CD8-positive, alpha-beta memory T cell (primary cell): Measurements from ENCODE around the gene SEMA4D. TPM values are rescaled to one million over a fixed set of nuclear protein-coding genes. Genes with fewer than 3 reads are reported as not detected.

ENCODE experiments used
- CTCF ChIA-PET: fragments of 350-600 bp; sonication (Branson Sonifier 250); formaldehyde crosslinking; loops from one replicate; lab custom pipeline; 2021; ENCODE audit warnings: antibody characterized with exemption; lab: Charles Lee
- POLR2A ChIA-PET: fragments of 350-600 bp; sonication (Branson Sonifier 250); formaldehyde crosslinking; loops from one replicate; lab custom pipeline; 2021; ENCODE audit warnings: antibody characterized with exemption; lab: Charles Lee
- DNase-seq, 5 donors: peaks; one replicate each; pipeline versions ENCODE4 v3.0.0 to v3.0.0-alpha.2; 2020 to 2022; ENCODE audit warnings: mixed read lengths in 1 of 5
- H3K27ac ChIP-seq: one replicate; pipeline ENCODE4 v1.7.0; 2013; ENCODE audit warnings: low read depth, mild to moderate bottlenecking, low read length, moderate library complexity
- H3K27me3 ChIP-seq: 2 replicates; pipeline ENCODE4 v1.7.0; 2013; ENCODE audit warnings: low read length, mild to moderate bottlenecking; ENCODE audit not compliant: insufficient read depth, poor library complexity, severe bottlenecking
- H3K36me3 ChIP-seq: 2 replicates; pipeline ENCODE4 v1.7.0; 2013; ENCODE audit warnings: mild to moderate bottlenecking, low read length, moderate library complexity; ENCODE audit not compliant: insufficient read depth
- H3K4me1 ChIP-seq: 2 replicates; pipeline ENCODE4 v1.7.0; 2013; ENCODE audit warnings: mild to moderate bottlenecking, low read length, moderate library complexity; ENCODE audit not compliant: insufficient read depth
- H3K4me3 ChIP-seq: 2 replicates; pipeline ENCODE4 v1.7.0; 2013; ENCODE audit warnings: mild to moderate bottlenecking, low read length
- H3K9me3 ChIP-seq: 2 replicates; pipeline ENCODE4 v1.7.0; 2013; ENCODE audit warnings: mild to moderate bottlenecking, low read length
- H3K27ac Mint-ChIP-seq, 8 donors: one replicate each; pipeline ENCODE4 v1.8.0; 2020 to 2021; ENCODE audit warnings: mixed read lengths in 8 of 8, mild to moderate bottlenecking in 6 of 8, inconsistent platforms in 3 of 8, moderate library complexity in 3 of 8
- H3K27me3 Mint-ChIP-seq, 2 donors: one replicate each; pipeline ENCODE4 v1.8.0; 2020 to 2021; ENCODE audit warnings: mixed read lengths in 2 of 2, mild to moderate bottlenecking in 1 of 2, moderate library complexity in 1 of 2
- H3K36me3 Mint-ChIP-seq, 3 donors: one replicate each; pipeline ENCODE4 v1.8.0; 2020 to 2021; ENCODE audit warnings: mixed read lengths in 3 of 3, inconsistent platforms in 1 of 3, mild to moderate bottlenecking in 1 of 3
- H3K4me1 Mint-ChIP-seq, 3 donors: one replicate each; pipeline ENCODE4 v1.8.0; 2020 to 2021; ENCODE audit warnings: mixed read lengths in 3 of 3, inconsistent platforms in 1 of 3, mild to moderate bottlenecking in 1 of 3
- H3K4me3 Mint-ChIP-seq, 7 donors: one replicate each; pipeline ENCODE4 v1.8.0; 2020 to 2021; ENCODE audit warnings: mixed read lengths in 7 of 7, mild to moderate bottlenecking in 6 of 7, moderate library complexity in 4 of 7, inconsistent platforms in 2 of 7
- H3K9me3 Mint-ChIP-seq, 5 donors: one replicate each; pipeline ENCODE4 v1.8.0; 2020 to 2022; ENCODE audit warnings: mixed read lengths in 5 of 5, mild to moderate bottlenecking in 3 of 5, moderate library complexity in 2 of 5, inconsistent platforms in 1 of 5
- polyA plus RNA-seq: library from polyadenylated mRNA; unstranded; fragments of 300-500 nt; fragmentation: Illumina TruSeq; gene quantifications from one replicate; pipeline ENCODE4 v1.2.3, GENCODE V29; 2021
- total RNA-seq, 2 experiments: library from RNA; stranded (reverse); gene quantifications; one replicate each; pipeline ENCODE4 v1.2.3, GENCODE V29; 2021

SEMA4D gene
- total and polyA plus RNA-seq, 3 experiments from 2014 or later: 227 to 243 (median 238) TPM

- peak overlapping the region; percentile 28 for H3K4me3 ChIP-seq
- peaks cover 0 to 4% (median 0%) of the 10 kb centered on the region in 5 donors for H3K9me3 Mint-ChIP-seq
- DNase-seq: no peak
- H3K27ac ChIP-seq: no peak overlapping the region
- peak overlapping the region; percentile 76 to 96 (median 90) for H3K27ac Mint-ChIP-seq
- no peaks in the 10 kb centered on the region for H3K9me3 ChIP-seq
- H3K4me1 ChIP-seq: peaks cover 88% of the 10 kb centered on the region
- H3K4me1 Mint-ChIP-seq: peaks cover 88 to 98% (median 89%) of the 10 kb centered on the region in 3 donors
- no peaks in the 10 kb centered on the region for H3K27me3 ChIP-seq
- ChIA-PET CTCF (interaction anchor here (1.2 to 3.6 kb wide), 7 partner anchors 9 to 140 kb away, joined by 3 to 25 read pairs (median 13); partner anchors contain the start of gene SECISBP2), POLR2A (interaction anchor here (1.2 to 1.9 kb wide), 2 partner anchors 8 to 114 kb away, joined by 4 to 6 read pairs; no protein-coding TSS in a partner anchor)
- peaks cover 38% of the 10 kb centered on the region for H3K36me3 ChIP-seq
- peaks cover 0 to 2% of the 10 kb centered on the region in 2 donors for H3K27me3 Mint-ChIP-seq
- H3K4me3 Mint-ChIP-seq: peak overlapping the region in 6 of 7 donors; percentile 72 to 93 (median 80)
- H3K36me3 Mint-ChIP-seq: peaks cover 5 to 88% (median 15%) of the 10 kb centered on the region in 3 donors
These were observed 88.4 kb downstream of the SEMA4D start for GRCh38 chr9:89409466-89409865.

GRCh38 chr9:89408628-89409101 is 89.2 kb downstream of the SEMA4D start:
- Histone ChIP-seq H3K4me3 (peak overlapping the region; percentile 28), H3K36me3 (peaks cover 41% of the 10 kb centered on the region), H3K27ac (no peak overlapping the region), H3K4me1 (peaks cover 82% of the 10 kb centered on the region), H3K27me3 (no peaks in the 10 kb centered on the region), H3K9me3 (no peaks in the 10 kb centered on the region)
- POLR2A ChIA-PET: interaction anchor here (0.7 to 1.9 kb wide), 5 partner anchors 9 to 115 kb away, joined by 3 to 6 read pairs (median 4); no protein-coding TSS in a partner anchor
- H3K27me3 Mint-ChIP-seq: peaks cover 0 to 2% of the 10 kb centered on the region in 2 donors
- H3K4me3 Mint-ChIP-seq: peak overlapping the region; percentile 59 to 93 (median 78)
- CTCF ChIA-PET: interaction anchor here (0.6 to 3.6 kb wide), 12 partner anchors 9 to 141 kb away, joined by 3 to 25 read pairs (median 4); partner anchors contain the start of gene SECISBP2
- DNase-seq: peak; percentile 47 to 85 (median 72)
- H3K27ac Mint-ChIP-seq: peak overlapping the region; percentile 76 to 96 (median 90)
- H3K36me3 Mint-ChIP-seq: peaks cover 5 to 88% (median 15%) of the 10 kb centered on the region in 3 donors
- H3K4me1 Mint-ChIP-seq: peaks cover 89 to 97% (median 90%) of the 10 kb centered on the region in 3 donors
- H3K9me3 Mint-ChIP-seq: peaks cover 0 to 4% (median 0%) of the 10 kb centered on the region in 5 donors

GRCh38 chr9:89407070-89407469 is 90.8 kb downstream of the SEMA4D start:
- Mint-ChIP-seq H3K27me3 (peaks cover 0 to 2% of the 10 kb centered on the region in 2 donors), H3K27ac (peak overlapping the region; percentile 56 to 93 (median 84)), H3K36me3 (peaks cover 10 to 88% (median 12%) of the 10 kb centered on the region in 3 donors), H3K4me3 (peak overlapping the region in 2 of 7 donors; percentile 47 to 66), H3K4me1 (peaks cover 76 to 84% (median 77%) of the 10 kb centered on the region in 3 donors), H3K9me3 (peaks cover 0 to 4% (median 0%) of the 10 kb centered on the region in 5 donors)
- H3K4me1 ChIP-seq: peaks cover 66% of the 10 kb centered on the region
- ChIA-PET POLR2A (interaction anchor here (1.1 kb wide), 1 partner anchor 12 kb away, joined by 4 read pairs; no protein-coding TSS in a partner anchor), CTCF (interaction anchor here (2.4 to 3.6 kb wide), 3 partner anchors 12 to 142 kb away, joined by 13 to 25 read pairs (median 25); no protein-coding TSS in a partner anchor)
- H3K4me3 ChIP-seq: no peak overlapping the region
- no peaks in the 10 kb centered on the region for H3K9me3 ChIP-seq
- H3K27ac ChIP-seq: no peak overlapping the region
- DNase-seq: no peak
- H3K27me3 ChIP-seq: no peaks in the 10 kb centered on the region
- peaks cover 39% of the 10 kb centered on the region for H3K36me3 ChIP-seq

GRCh38 chr9:89405826-89406225 is 92.1 kb downstream of the SEMA4D start:
- Histone ChIP-seq H3K9me3 (no peaks in the 10 kb centered on the region), H3K27ac (no peak overlapping the region), H3K4me3 (no peak overlapping the region), H3K36me3 (peaks cover 51% of the 10 kb centered on the region), H3K27me3 (no peaks in the 10 kb centered on the region), H3K4me1 (peaks cover 54% of the 10 kb centered on the region)
- Mint-ChIP-seq H3K27ac (peak overlapping the region; percentile 56 to 94 (median 84)), H3K27me3 (peaks cover 0 to 2% of the 10 kb centered on the region in 2 donors), H3K4me3 (peak overlapping the region; percentile 16 to 84 (median 50)), H3K36me3 (peaks cover 10 to 91% (median 17%) of the 10 kb centered on the region in 3 donors), H3K4me1 (peaks cover 67 to 77% (median 73%) of the 10 kb centered on the region in 3 donors), H3K9me3 (peaks cover 0 to 4% (median 0%) of the 10 kb centered on the region in 5 donors)
- ChIA-PET CTCF (interaction anchor here (1.4 to 3.6 kb wide), 2 partner anchors 23 to 143 kb away, joined by 7 to 25 read pairs; no protein-coding TSS in a partner anchor), POLR2A (interaction anchor here (1.1 kb wide), 1 partner anchor 13 kb away, joined by 4 read pairs; no protein-coding TSS in a partner anchor)
- no peak for DNase-seq

- peaks cover 0 to 4% (median 0%) of the 10 kb centered on the region in 5 donors for H3K9me3 Mint-ChIP-seq
- Histone ChIP-seq H3K36me3 (peaks cover 63% of the 10 kb centered on the region), H3K9me3 (no peaks in the 10 kb centered on the region), H3K4me3 (no peak overlapping the region), H3K27me3 (no peaks in the 10 kb centered on the region), H3K4me1 (peaks cover 36% of the 10 kb centered on the region), H3K27ac (no peak overlapping the region)
- H3K27ac Mint-ChIP-seq: peak overlapping the region in 7 of 8 donors; percentile 66 to 95 (median 76)
- DNase-seq: no peak
- ChIA-PET CTCF (interaction anchor here (1.7 kb wide), 1 partner anchor 145 kb away, joined by 5 read pairs; no protein-coding TSS in a partner anchor), POLR2A (interaction anchor here (0.9 kb wide), 1 partner anchor 736 kb away, joined by 4 read pairs; no protein-coding TSS in a partner anchor)
- peaks cover 14 to 91% (median 26%) of the 10 kb centered on the region in 3 donors for H3K36me3 Mint-ChIP-seq
- no peak overlapping the region for H3K4me3 Mint-ChIP-seq
- peaks cover 0 to 5% of the 10 kb centered on the region in 2 donors for H3K27me3 Mint-ChIP-seq
- peaks cover 58 to 71% (median 69%) of the 10 kb centered on the region in 3 donors for H3K4me1 Mint-ChIP-seq
These were observed 93.8 kb downstream of the SEMA4D start for GRCh38 chr9:89404074-89404473.

GRCh38 chr9:89402695-89403427 is 95.1 kb downstream of the SEMA4D start:
- H3K36me3 Mint-ChIP-seq: peaks cover 14 to 94% (median 30%) of the 10 kb centered on the region in 3 donors
- ChIA-PET CTCF (interaction anchor here (0.9 to 2.2 kb wide), 4 partner anchors 10 to 146 kb away, joined by 3 to 11 read pairs (median 6); no protein-coding TSS in a partner anchor), POLR2A (interaction anchor here (0.8 kb wide), 1 partner anchor 71 kb away, joined by 3 read pairs; no protein-coding TSS in a partner anchor)
- peak overlapping the region in 4 of 8 donors; percentile 17 to 88 (median 46) for H3K27ac Mint-ChIP-seq
- H3K4me1 Mint-ChIP-seq: peaks cover 46 to 60% (median 57%) of the 10 kb centered on the region in 3 donors
- Histone ChIP-seq H3K27ac (no peak overlapping the region), H3K36me3 (peaks cover 75% of the 10 kb centered on the region), H3K4me1 (peaks cover 24% of the 10 kb centered on the region), H3K4me3 (no peak overlapping the region), H3K27me3 (no peaks in the 10 kb centered on the region), H3K9me3 (no peaks in the 10 kb centered on the region)
- H3K4me3 Mint-ChIP-seq: no peak overlapping the region
- no peak for DNase-seq
- H3K27me3 Mint-ChIP-seq: peaks cover 0 to 2% of the 10 kb centered on the region in 2 donors
- H3K9me3 Mint-ChIP-seq: peaks cover 0 to 4% (median 0%) of the 10 kb centered on the region in 5 donors

- Mint-ChIP-seq H3K27me3 (peaks cover 0 to 2% of the 10 kb centered on the region in 2 donors), H3K4me3 (no peak overlapping the region), H3K4me1 (peaks cover 23 to 37% (median 34%) of the 10 kb centered on the region in 3 donors), H3K36me3 (peaks cover 9 to 98% (median 34%) of the 10 kb centered on the region in 3 donors), H3K27ac (peak overlapping the region; percentile 8 to 94 (median 66)), H3K9me3 (no peaks in the 10 kb centered on the region)
- Histone ChIP-seq H3K4me3 (no peak overlapping the region), H3K27ac (no peak overlapping the region), H3K36me3 (peaks cover 88% of the 10 kb centered on the region), H3K9me3 (no peaks in the 10 kb centered on the region), H3K27me3 (no peaks in the 10 kb centered on the region), H3K4me1 (peaks cover under 1% of the 10 kb centered on the region)
- DNase-seq: no peak
- ChIA-PET POLR2A (no interaction called here), CTCF (interaction anchor here (1.0 to 2.2 kb wide), 2 partner anchors 29 to 149 kb away, joined by 8 to 11 read pairs; no protein-coding TSS in a partner anchor)
These were observed 97.4 kb downstream of the SEMA4D start for GRCh38 chr9:89400403-89401116.
